ENCODE measurements around the gene SIGLEC1.
A peak's percentile ranks its signal among the peaks of the same experiment; 100 is the strongest.

The SIGLEC1 gene

DNA sequence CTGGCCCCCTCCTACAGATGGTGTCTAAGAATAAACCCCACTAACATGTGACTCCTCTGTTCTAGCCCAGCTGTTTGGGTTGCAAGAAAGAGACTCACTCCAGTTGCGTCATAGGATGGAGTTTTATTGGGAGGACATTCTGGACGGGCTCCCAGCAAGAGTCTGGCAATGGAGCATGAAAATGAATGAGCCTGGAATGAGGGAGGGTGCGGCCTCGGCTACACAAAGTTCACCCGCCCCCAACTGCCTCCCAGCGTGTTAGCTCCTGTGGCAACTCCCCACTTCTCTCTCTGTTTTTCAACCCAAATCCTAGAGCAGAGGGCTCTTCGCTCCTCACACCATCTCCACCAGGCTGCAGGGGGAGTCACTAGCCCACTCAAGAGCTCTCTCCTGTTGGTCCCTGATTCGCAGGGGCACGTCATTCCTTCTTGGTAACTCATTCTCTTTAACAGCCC lies 25.5 kb downstream of the SIGLEC1 start:
- intact Hi-C loops (cut with DNase I; ENCODE audit: low total_unique reads) = no loop called here
- H3K4me1 ChIP-seq = peaks cover 3 to 27% (median 19%) of the 10 kb centered on the region in 4 donors
- H3K27me3 ChIP-seq = no peaks in the 10 kb centered on the region
- TF ChIP-seq CTCF (IDR thresholded peaks at IDR 0.05) = no peak
- no peak overlapping the region for H3K4me3 ChIP-seq
- peak overlapping the region; percentile 58 to 65 for H3K27ac ChIP-seq
- H3K9me3 ChIP-seq = no peaks in the 10 kb centered on the region
- peak; percentile 92 to 93 for DNase-seq
- no peaks in the 10 kb centered on the region for H3K36me3 ChIP-seq

DNA sequence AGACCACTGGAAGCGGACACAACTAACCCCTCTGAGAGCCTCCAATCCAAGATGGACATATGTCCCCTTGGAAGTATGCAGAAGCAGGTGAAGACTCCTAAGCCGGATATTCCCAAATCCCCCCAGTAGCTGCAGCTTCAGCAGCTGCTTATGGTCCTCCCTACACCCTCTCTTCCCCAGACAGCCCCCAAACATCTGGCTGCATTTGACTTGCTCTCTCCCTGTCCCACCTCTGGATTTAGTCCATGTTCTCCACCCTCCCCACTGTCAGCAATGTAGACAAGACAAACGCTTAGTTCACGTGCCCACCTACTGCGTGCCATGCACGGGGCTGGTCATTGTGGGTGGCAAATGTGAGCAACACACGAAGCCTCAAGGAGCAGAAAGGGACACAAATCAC lies 26.0 kb downstream of the SIGLEC1 start:
- intact Hi-C loops (cut with DNase I; ENCODE audit: low total_unique reads) = no loop called here
- H3K4me3 ChIP-seq = no peak overlapping the region

DNA sequence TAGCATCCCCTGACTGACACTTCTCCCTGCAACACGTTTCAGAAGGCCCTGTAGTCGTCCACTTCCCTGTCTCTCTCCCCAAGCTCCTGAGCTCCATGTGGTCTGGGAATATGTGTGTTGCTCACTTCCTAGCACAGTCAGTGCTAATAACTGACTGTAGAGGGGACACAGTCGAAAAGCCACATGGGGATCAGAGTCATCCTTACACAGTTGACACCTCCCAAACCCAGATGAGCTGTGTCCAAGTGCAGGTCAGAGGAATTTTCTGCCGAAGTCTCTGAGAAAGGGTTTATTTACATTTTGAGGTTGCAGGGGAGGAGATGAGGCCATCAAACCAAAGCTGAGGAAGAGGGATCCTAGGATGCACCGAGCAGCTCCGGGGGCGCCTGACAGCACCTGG lies 27.1 kb downstream of the SIGLEC1 start:
- Histone ChIP-seq H3K36me3 (no peaks in the 10 kb centered on the region), H3K27ac (no peak overlapping the region), H3K9me3 (no peaks in the 10 kb centered on the region), H3K4me3 (no peak overlapping the region), H3K4me1 (peaks cover 3 to 43% (median 32%) of the 10 kb centered on the region in 4 donors), H3K27me3 (no peaks in the 10 kb centered on the region)
- TF ChIP-seq CTCF (IDR thresholded peaks at IDR 0.05) = no peak
- DNase-seq = no peak
- intact Hi-C loops (cut with DNase I; ENCODE audit: low total_unique reads) = no loop called here

More for the DNA sequence above, 26.0 kb downstream of the SIGLEC1 start:
- no peaks in the 10 kb centered on the region for H3K36me3 ChIP-seq
- H3K4me1 ChIP-seq = peaks cover 3 to 32% (median 21%) of the 10 kb centered on the region in 4 donors
- H3K27me3 ChIP-seq = no peaks in the 10 kb centered on the region
- peak overlapping the region; percentile 48 to 55 for H3K27ac ChIP-seq
- H3K9me3 ChIP-seq = no peaks in the 10 kb centered on the region
- no peak for TF ChIP-seq CTCF (IDR thresholded peaks at IDR 0.05)
- no peak for DNase-seq

- no peaks in the 10 kb centered on the region for H3K27me3 ChIP-seq
- DNase-seq = peak in 1 of 2 donors; percentile 76
- no peaks in the 10 kb centered on the region for H3K36me3 ChIP-seq
- peaks cover under 1 to 62% (median 51%) of the 10 kb centered on the region in 4 donors for H3K4me1 ChIP-seq
- H3K4me3 ChIP-seq = peak within 1 kb of the TSS; percentile 61 to 84
- H3K9me3 ChIP-seq = no peaks in the 10 kb centered on the region
- TF ChIP-seq CTCF (IDR thresholded peaks at IDR 0.05) = no peak
- H3K27ac ChIP-seq = peak within 1 kb of the TSS; percentile 82 to 90
- intact Hi-C loops (cut with DNase I; ENCODE audit: low total_unique reads) = no loop called here
Observed at GRCh38 chr20:3681931-3682781, 30.2 kb downstream of the SIGLEC1 start, which contains the start of gene ADAM33. Gene ADAM33, minus strand, starts transcription at chr20:3682010. Its CDS starts 6 bp downstream, at chr20:3682004.

DNA sequence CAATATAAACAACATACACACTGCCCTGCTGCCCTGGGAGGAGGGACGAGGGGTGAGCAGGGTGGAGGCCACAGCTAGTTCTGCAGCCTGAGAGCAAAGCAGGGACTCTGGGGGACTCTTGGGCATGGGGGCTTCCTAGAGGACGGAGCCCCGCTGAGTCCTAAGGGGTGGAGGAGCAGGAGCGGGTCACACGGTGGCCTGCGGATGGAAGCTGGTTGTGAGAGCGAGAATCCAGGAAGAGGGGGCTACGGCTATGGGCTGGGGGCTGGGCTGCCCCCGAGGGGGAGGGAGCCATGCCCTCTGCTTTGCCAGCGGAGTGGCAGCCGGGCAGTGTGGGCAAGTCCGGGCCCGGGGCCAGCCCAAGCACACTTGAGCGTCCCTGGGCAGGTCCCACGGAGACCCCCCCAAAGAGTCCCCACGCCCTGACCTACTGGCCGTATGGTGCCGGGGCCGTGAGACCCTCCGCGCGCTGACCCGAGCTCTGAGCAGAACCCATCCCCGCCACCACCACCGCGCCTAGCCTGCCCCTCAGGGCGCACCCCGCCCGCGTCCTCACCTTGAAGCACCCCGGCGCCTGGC lies 31.0 kb downstream of the SIGLEC1 start:
- Histone ChIP-seq H3K27me3 (no peaks in the 10 kb centered on the region), H3K36me3 (no peaks in the 10 kb centered on the region), H3K9me3 (no peaks in the 10 kb centered on the region), H3K4me3 (peak overlapping the region; percentile 61 to 84), H3K4me1 (peaks cover 0 to 62% (median 51%) of the 10 kb centered on the region in 4 donors), H3K27ac (peak overlapping the region; percentile 82 to 90)
- no peak for DNase-seq
- intact Hi-C loops (cut with DNase I; ENCODE audit: low total_unique reads) = no loop called here
- TF ChIP-seq CTCF (IDR thresholded peaks at IDR 0.05) = no peak
